ENCODE data around the gene PCDHGA11. TPM values are rescaled to one million over a fixed set of nuclear protein-coding genes. Genes with fewer than 3 reads are reported as not detected.
"Not testable (repeated sequence)": the region's sequence is repeated elsewhere in the genome, so short reads cannot be mapped to it uniquely, and the experiment has no call there.

Gene PCDHGA11
- total RNA-seq, 4 donors from 2014 or later, result 3.0 to 5.8 (median 4.5) TPM

DNA sequence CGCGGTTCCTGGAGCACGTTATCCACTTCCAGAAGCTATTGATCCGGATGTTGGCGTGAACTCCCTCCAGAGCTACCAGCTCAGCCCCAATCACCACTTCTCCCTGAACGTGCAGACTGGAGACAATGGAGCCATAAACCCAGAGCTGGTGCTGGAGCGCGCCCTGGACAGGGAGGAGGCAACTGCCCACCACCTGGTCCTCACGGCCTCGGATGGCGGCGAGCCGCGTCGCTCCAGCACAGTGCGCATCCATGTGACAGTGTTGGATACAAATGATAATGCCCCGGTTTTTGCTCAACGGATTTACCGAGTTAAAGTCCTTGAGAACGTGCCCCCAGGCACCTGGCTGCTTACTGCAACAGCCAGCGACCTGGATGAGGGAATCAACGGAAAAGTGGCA lies 17.5 kb upstream of the PCDHGA11 start:
- no peak for DNase-seq (ENCODE audit: extremely low spot score)
- 24% methylated on average over 18 of the region's 22 CpGs for WGBS
- intact Hi-C loops (cut with DNase I), result no loop called here
- no peaks in the 10 kb centered on the region for H3K4me1 ChIP-seq
- H3K36me3 ChIP-seq, result peaks cover 0 to 6% (median 0%) of the 10 kb centered on the region in 4 donors
- peak overlapping the region in 3 of 4 donors; percentile 36 to 46 (median 39) for H3K4me3 ChIP-seq
- H3K9me3 ChIP-seq, result peaks cover 21 to 99% (median 95%) of the 10 kb centered on the region in 4 donors
- H3K27ac ChIP-seq (replicated peaks in 1 of 4), result no peak overlapping the region
- peaks cover 0 to 9% (median 0%) of the 10 kb centered on the region in 4 donors for H3K27me3 ChIP-seq
- TF ChIP-seq POLR2AphosphoS5 (IDR thresholded peaks at IDR 0.05) (no peak), POLR2A (IDR thresholded peaks at IDR 0.05; ENCODE audit: low read depth) (no peak), EP300 (IDR thresholded peaks at IDR 0.05) (no peak)
- TF ChIP-seq, protein P1, sequence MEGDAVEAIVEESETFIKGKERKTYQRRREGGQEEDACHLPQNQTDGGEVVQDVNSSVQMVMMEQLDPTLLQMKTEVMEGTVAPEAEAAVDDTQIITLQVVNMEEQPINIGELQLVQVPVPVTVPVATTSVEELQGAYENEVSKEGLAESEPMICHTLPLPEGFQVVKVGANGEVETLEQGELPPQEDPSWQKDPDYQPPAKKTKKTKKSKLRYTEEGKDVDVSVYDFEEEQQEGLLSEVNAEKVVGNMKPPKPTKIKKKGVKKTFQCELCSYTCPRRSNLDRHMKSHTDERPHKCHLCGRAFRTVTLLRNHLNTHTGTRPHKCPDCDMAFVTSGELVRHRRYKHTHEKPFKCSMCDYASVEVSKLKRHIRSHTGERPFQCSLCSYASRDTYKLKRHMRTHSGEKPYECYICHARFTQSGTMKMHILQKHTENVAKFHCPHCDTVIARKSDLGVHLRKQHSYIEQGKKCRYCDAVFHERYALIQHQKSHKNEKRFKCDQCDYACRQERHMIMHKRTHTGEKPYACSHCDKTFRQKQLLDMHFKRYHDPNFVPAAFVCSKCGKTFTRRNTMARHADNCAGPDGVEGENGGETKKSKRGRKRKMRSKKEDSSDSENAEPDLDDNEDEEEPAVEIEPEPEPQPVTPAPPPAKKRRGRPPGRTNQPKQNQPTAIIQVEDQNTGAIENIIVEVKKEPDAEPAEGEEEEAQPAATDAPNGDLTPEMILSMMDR (IDR thresholded peaks at IDR 0.05), result no peak

DNA sequence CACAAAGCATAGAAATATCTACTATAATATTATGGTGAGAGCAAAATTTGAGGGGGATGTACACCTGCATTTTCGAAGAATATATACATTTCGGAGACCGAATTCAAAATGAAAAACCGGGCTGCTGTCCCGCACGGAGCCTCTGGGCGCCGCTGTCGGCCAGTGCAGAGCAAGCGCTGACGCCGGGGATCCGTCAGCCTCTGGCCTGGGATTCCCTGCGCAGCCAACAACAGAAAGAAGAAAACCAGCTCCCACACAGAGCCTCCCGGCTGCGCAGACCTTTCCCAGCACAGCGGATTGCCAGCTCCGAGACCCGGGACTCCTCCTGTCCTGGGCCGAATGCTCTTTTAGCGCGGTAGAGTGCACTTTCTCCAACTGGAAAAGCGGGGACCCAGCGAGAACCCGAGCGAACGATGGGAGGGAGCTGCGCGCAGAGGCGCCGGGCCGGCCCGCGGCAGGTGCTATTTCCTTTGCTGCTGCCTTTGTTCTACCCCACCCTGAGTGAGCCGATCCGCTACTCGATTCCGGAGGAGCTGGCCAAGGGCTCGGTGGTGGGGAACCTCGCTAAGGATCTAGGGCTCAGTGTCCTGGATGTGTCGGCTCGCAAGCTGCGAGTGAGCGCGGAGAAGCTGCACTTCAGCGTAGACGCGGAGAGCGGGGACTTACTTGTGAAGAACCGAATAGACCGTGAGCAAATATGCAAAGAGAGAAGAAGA lies 12.9 kb upstream of the PCDHGA11 start, which contains the start of gene PCDHGB6:
PCDHGB6 (plus strand) TSS at position 232 of the 716 bp plus-strand sequence; CDS start at position 414, 182 bp downstream.
- DNase-seq (ENCODE audit: extremely low spot score); H3K36me3 ChIP-seq; H3K4me1 ChIP-seq; H3K27me3 ChIP-seq; intact Hi-C loops (cut with DNase I); H3K27ac ChIP-seq (replicated peaks in 1 of 4): not testable (repeated sequence)
- TF ChIP-seq, protein P1 (IDR thresholded peaks at IDR 0.05), result peak; percentile 18 to 49 (median 23)
- Histone ChIP-seq H3K9me3 (peaks cover 19 to 98% (median 96%) of the 10 kb centered on the region in 4 donors), H3K4me3 (peak within 1 kb of the TSS; percentile 33 to 49 (median 36))
- 11% methylated on average over 25 of the region's 51 CpGs for WGBS

GRCh38 chr5:141409598-141410306 lies 11.1 kb upstream of the PCDHGA11 start:
- intact Hi-C loops (cut with DNase I), result loop anchor here (10.0 kb wide), 1 partner anchor 115 kb away; no protein-coding TSS in a partner anchor
- TF ChIP-seq POLR2A (IDR thresholded peaks at IDR 0.05; ENCODE audit: low read depth), result no peak
- TF ChIP-seq, protein P1 (IDR thresholded peaks at IDR 0.05), result no peak
- TF ChIP-seq POLR2AphosphoS5 (IDR thresholded peaks at IDR 0.05), result no peak
- TF ChIP-seq EP300 (IDR thresholded peaks at IDR 0.05), result no peak
- Histone ChIP-seq H3K27me3 (no peaks in the 10 kb centered on the region), H3K36me3 (peaks cover 0 to 6% (median 2%) of the 10 kb centered on the region in 4 donors), H3K9me3 (peaks cover 11 to 98% (median 96%) of the 10 kb centered on the region in 4 donors), H3K4me3 (peak overlapping the region in 1 of 4 donors; percentile 10), H3K4me1 (peaks cover 0 to under 1% (median 0%) of the 10 kb centered on the region in 4 donors), H3K27ac (replicated peaks in 1 of 4) (no peak overlapping the region)
- DNase-seq (ENCODE audit: extremely low spot score), result no peak
- 6% methylated on average over 2 of the region's 64 CpGs for whole genome bisulfite sequencing

GRCh38 chr5:141411575-141411974 lies 9.3 kb upstream of the PCDHGA11 start:
- TF ChIP-seq POLR2A (IDR thresholded peaks at IDR 0.05; ENCODE audit: low read depth), result no peak
- TF ChIP-seq, protein P1 (IDR thresholded peaks at IDR 0.05), result no peak
- no peak for TF ChIP-seq EP300 (IDR thresholded peaks at IDR 0.05)
- no peak for TF ChIP-seq POLR2AphosphoS5 (IDR thresholded peaks at IDR 0.05)
- peaks cover 0 to 6% (median 2%) of the 10 kb centered on the region in 4 donors for H3K36me3 ChIP-seq
- H3K4me3 ChIP-seq, result no peak overlapping the region
- no peak for DNase-seq (ENCODE audit: extremely low spot score)
- no peak overlapping the region for H3K27ac ChIP-seq (replicated peaks in 1 of 4)
- peaks cover 0 to 7% (median 0%) of the 10 kb centered on the region in 4 donors for H3K4me1 ChIP-seq
- H3K9me3 ChIP-seq, result peaks cover 11 to 96% (median 94%) of the 10 kb centered on the region in 4 donors
- intact Hi-C loops (cut with DNase I), result loop anchor here (10.0 kb wide), 1 partner anchor 113 kb away; no protein-coding TSS in a partner anchor
- WGBS, result 57% methylated on average over 3 of the region's 3 CpGs
- H3K27me3 ChIP-seq, result no peaks in the 10 kb centered on the region
